BLaER1 treated with 17β-estradiol and CSF1 and Interleukin-3, amounts not matched to agents 10 nM and 100 nM (cell line): ENCODE data around the gene FYN.

Experiments
- H3K27ac ChIP-seq, 11 experiments: shearing (Covaris generic); formaldehyde crosslinking; 2 replicates each; pipeline ENCODE4 v1.8.1; 2022
- H3K27me3 ChIP-seq, 11 experiments: shearing (Covaris generic); formaldehyde crosslinking; 2 replicates each; pipeline ENCODE4 v1.8.1; 2022
- H3K36me3 ChIP-seq, 11 experiments: shearing (Covaris generic); formaldehyde crosslinking; 2 replicates each; pipeline ENCODE4 v1.8.1; 2022
- H3K4me1 ChIP-seq, 10 experiments: shearing (Covaris generic); formaldehyde crosslinking; 2 replicates each; pipeline ENCODE4 v1.8.1; 2022
- H3K4me2 ChIP-seq, 11 experiments: shearing (Covaris generic); formaldehyde crosslinking; 2 replicates each; pipeline ENCODE4 v1.8.1; 2022
- H3K4me3 ChIP-seq, 10 experiments: shearing (Covaris generic); formaldehyde crosslinking; 2 replicates each; pipeline ENCODE4 v1.8.1; 2022
- H3K9ac ChIP-seq, 11 experiments: shearing (Covaris generic); formaldehyde crosslinking; 2 replicates each; pipeline ENCODE4 v1.8.1; 2022
- H3K9me3 ChIP-seq, 11 experiments: shearing (Covaris generic); formaldehyde crosslinking; replicated peaks in 1 of 11; 2 replicates each; pipeline ENCODE4 v1.8.1; 2022
- H4K20me1 ChIP-seq, 11 experiments: shearing (Covaris generic); formaldehyde crosslinking; 2 replicates each; pipeline ENCODE4 v1.8.1; 2022
- Cebpa-rat ChIP-seq, 11 experiments: shearing (Covaris generic); IDR thresholded peaks; 2 replicates each; pipeline ENCODE4 v1.8.1; 2022

Gene FYN

DNA sequence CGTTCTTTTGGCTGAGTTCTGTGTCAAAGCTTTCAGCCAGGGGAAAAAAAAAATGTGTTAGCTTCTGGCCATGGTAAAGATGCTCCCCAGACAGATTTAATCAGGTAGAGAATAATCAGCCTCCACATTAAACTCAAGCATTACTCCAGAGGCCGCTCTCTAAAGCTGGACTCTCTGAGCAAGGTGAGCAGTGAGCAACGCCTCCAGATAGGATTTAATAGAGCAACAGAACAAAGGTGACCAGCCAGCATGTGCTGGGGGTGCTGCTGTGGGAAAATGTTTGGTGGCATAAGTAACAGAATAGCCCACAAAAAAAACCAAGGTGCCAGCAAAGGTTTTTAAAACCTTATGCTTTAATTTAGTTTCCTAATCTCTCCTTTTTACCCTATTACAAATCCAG lies 164.1 kb downstream of the FYN start:
- Histone ChIP-seq H3K36me3 (peaks cover 51 to 84% (median 71%) of the 10 kb centered on the region in 11 experiments), H3K9ac (no peak overlapping the region), H3K27me3 (no peaks in the 10 kb centered on the region), H3K4me2 (no peak overlapping the region), H3K9me3 (no peaks in the 10 kb centered on the region), H3K4me3 (no peak overlapping the region), H4K20me1 (no peaks in the 10 kb centered on the region), H3K4me1 (peaks cover 0 to 6% (median 3%) of the 10 kb centered on the region in 10 experiments; a peak in 5 of 20 replicates), H3K27ac (no peak overlapping the region)
- TF ChIP-seq Cebpa-rat (IDR thresholded peaks at IDR 0.05): no peak

DNA sequence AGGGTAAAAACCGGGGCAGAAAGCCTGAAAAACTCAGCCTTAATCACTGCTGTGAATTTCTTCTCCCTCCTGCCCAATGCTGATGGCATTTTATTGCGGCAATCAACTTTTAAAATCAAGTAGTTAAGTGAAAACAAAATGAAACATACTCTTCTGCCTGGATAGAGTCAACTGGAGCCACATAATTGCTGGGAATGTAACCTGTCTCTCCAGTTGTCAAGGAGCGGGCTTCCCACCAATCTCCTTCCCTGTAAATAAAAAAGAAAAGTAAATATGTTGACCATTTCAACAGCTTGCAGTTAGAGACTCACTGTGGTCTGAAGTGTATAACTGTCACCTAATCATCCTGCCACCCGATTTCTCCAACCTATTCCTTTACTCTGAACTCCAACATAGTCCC lies 165.5 kb downstream of the FYN start:
- H3K36me3 ChIP-seq: peaks cover 51 to 84% (median 71%) of the 10 kb centered on the region in 11 experiments
- H3K27ac ChIP-seq: no peak overlapping the region
- H3K4me2 ChIP-seq: no peak overlapping the region
- H4K20me1 ChIP-seq: no peaks in the 10 kb centered on the region
- H3K4me1 ChIP-seq: peaks cover 0 to 6% (median 3%) of the 10 kb centered on the region in 10 experiments; a peak in 5 of 20 replicates
- no peaks in the 10 kb centered on the region for H3K27me3 ChIP-seq
- no peaks in the 10 kb centered on the region for H3K9me3 ChIP-seq
- TF ChIP-seq Cebpa-rat (IDR thresholded peaks at IDR 0.05): no peak
- H3K9ac ChIP-seq: 0 out of 22 replicates have a peak overlapping the region, but pooled peaks of 1 of the 11 experiments have one; percentile 11
- H3K4me3 ChIP-seq: no peak overlapping the region

DNA sequence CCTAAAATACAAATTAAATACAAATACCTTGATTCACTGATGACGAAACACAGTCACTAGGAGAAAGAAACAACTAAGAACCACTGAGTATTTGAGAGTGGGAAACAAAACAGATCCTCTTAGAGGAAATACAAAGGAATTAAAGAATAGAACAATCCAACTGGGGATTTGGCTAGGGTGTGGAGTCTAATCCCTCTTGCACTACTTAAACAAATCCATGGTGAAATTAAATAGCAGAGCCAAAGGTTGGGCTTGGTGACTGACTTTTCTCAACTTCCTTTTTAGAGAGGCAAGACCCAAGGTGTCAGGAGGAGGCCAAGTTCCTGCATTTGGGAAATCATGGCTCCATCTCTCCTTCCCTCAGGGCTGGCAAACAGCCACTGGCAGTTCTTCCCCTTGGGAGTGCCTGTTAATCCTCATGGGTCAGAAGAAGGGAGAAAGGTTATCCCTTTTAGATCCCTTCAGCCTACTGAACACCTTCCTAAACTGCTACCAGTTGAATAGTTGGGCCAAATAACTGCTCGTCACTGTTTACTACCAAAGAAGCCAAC lies 166.3 kb downstream of the FYN start:
- H3K9ac ChIP-seq: no peak overlapping the region
- TF ChIP-seq Cebpa-rat (IDR thresholded peaks at IDR 0.05): no peak
- H3K4me1 ChIP-seq: peaks cover 0 to 6% (median 3%) of the 10 kb centered on the region in 10 experiments; a peak in 5 of 20 replicates
- no peak overlapping the region for H3K4me3 ChIP-seq
- H3K27me3 ChIP-seq: no peaks in the 10 kb centered on the region
- H4K20me1 ChIP-seq: no peaks in the 10 kb centered on the region
- no peak overlapping the region for H3K27ac ChIP-seq
- H3K36me3 ChIP-seq: peaks cover 51 to 84% (median 70%) of the 10 kb centered on the region in 11 experiments
- no peaks in the 10 kb centered on the region for H3K9me3 ChIP-seq
- no peak overlapping the region for H3K4me2 ChIP-seq

DNA sequence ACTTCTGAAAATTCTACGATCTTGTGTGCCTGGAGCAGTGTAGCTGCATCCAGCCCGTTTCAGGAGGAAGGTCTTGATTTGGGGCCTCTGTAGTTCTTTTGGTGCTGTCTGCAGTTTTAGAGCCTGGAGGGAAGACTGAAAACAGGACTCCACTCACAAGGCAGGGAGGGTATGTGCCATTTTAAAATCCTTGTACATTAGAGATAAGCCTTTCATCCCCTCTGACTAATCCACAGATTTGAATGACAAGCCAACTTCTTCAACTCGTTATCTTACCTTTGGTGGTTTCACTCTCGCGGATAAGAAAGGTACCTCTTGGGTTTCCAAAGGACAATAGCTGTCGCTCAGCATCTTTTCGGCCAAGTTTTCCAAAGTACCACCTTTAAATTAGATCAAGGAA lies 169.5 kb downstream of the FYN start:
- Histone ChIP-seq H3K9me3 (no peaks in the 10 kb centered on the region), H3K4me2 (no peak overlapping the region), H3K27ac (no peak overlapping the region), H3K9ac (no peak overlapping the region), H3K36me3 (peaks cover 71 to 100% (median 91%) of the 10 kb centered on the region in 11 experiments), H3K4me1 (peaks cover 0 to 6% (median 0%) of the 10 kb centered on the region in 10 experiments; a peak in 3 of 20 replicates), H3K27me3 (no peaks in the 10 kb centered on the region), H4K20me1 (no peaks in the 10 kb centered on the region), H3K4me3 (no peak overlapping the region)
- no peak for TF ChIP-seq Cebpa-rat (IDR thresholded peaks at IDR 0.05)

DNA sequence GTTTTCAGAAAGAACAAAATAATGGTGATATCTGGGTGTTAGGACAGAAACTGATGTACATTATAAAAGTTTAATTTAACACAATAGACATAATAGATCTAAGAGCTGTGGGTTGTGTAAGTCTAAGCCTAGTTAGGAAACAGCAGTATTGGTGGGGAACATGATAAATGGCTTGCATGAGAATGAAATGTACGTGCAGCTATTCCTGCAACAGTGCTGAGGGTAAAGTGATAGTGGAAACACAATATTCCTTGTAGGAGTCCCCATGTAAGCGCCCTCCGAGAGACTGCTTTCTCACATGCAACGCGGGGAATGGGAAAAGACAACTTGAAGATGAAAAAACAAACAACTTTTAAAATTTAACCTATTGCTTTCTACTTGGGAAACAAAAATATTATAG lies 171.0 kb downstream of the FYN start:
- Histone ChIP-seq H3K9ac (no peak overlapping the region), H3K27me3 (no peaks in the 10 kb centered on the region), H3K27ac (no peak overlapping the region), H3K4me1 (peaks cover 0 to 6% (median 0%) of the 10 kb centered on the region in 10 experiments; a peak in 3 of 20 replicates), H3K9me3 (no peaks in the 10 kb centered on the region), H3K4me3 (no peak overlapping the region), H3K36me3 (peaks cover 66 to 100% (median 90%) of the 10 kb centered on the region in 11 experiments), H3K4me2 (no peak overlapping the region), H4K20me1 (no peaks in the 10 kb centered on the region)
- TF ChIP-seq Cebpa-rat (IDR thresholded peaks at IDR 0.05): no peak

DNA sequence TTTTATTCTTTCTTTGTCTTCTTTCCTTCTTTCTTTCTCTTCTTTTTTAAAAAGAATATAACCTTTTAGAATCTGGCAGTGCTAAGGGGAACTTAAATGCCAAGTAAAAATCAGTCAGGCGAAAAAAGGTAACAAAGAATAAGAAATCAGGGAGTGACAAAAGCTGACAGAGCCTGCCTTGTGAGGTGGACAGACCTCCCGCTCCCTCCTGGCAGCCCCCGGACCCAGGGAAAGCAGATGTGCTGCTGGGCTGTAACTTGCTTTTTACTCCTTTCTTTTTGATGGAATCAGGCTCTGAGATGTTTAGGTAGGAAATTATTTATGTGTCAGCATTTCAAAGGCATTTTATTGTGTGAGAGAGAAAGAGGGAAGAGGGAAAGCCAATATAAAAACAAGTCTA lies 172.1 kb downstream of the FYN start:
- no peaks in the 10 kb centered on the region for H3K9me3 ChIP-seq
- H3K27ac ChIP-seq: no peak overlapping the region
- no peak overlapping the region for H3K4me3 ChIP-seq
- peaks cover 74 to 100% (median 92%) of the 10 kb centered on the region in 11 experiments for H3K36me3 ChIP-seq
- no peak for TF ChIP-seq Cebpa-rat (IDR thresholded peaks at IDR 0.05)
- no peaks in the 10 kb centered on the region for H3K27me3 ChIP-seq
- peaks cover 0 to 6% (median 0%) of the 10 kb centered on the region in 10 experiments; a peak in 3 of 20 replicates for H3K4me1 ChIP-seq
- H3K9ac ChIP-seq: no peak overlapping the region
- no peak overlapping the region for H3K4me2 ChIP-seq
- H4K20me1 ChIP-seq: no peaks in the 10 kb centered on the region

DNA sequence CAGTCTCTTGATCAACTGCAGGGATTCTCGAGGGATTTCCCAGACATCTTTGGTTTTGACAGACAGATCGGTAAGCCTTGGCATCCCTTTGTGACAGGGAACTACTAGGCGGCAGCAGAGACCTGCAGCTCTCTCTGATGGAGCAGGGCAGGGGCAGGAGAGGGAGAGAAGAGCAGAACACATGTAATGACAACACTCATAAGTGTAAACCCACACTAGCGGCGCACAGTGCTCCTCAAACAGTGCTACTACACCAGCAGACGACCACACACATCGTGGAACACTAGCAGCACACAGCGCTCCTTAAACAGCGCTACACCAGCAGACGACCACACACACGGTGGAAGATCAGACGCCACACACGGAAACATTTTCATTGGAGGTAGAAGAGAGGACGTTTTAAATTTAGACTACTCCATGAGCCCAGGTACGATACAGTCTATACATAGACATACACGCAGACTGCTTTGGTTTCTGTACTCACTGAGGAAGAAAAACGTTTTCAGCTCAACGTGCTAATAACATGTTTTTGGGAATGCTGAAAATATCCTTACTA lies 173.0 kb downstream of the FYN start:
- Histone ChIP-seq H3K4me1 (peaks cover 0 to 6% (median 0%) of the 10 kb centered on the region in 10 experiments; a peak in 3 of 20 replicates), H3K9ac (no peak overlapping the region), H3K9me3 (no peaks in the 10 kb centered on the region), H3K36me3 (peaks cover 70 to 100% (median 92%) of the 10 kb centered on the region in 11 experiments), H3K27me3 (no peaks in the 10 kb centered on the region), H3K27ac (no peak overlapping the region), H3K4me3 (no peak overlapping the region), H3K4me2 (no peak overlapping the region), H4K20me1 (no peaks in the 10 kb centered on the region)
- TF ChIP-seq Cebpa-rat (IDR thresholded peaks at IDR 0.05): no peak

DNA sequence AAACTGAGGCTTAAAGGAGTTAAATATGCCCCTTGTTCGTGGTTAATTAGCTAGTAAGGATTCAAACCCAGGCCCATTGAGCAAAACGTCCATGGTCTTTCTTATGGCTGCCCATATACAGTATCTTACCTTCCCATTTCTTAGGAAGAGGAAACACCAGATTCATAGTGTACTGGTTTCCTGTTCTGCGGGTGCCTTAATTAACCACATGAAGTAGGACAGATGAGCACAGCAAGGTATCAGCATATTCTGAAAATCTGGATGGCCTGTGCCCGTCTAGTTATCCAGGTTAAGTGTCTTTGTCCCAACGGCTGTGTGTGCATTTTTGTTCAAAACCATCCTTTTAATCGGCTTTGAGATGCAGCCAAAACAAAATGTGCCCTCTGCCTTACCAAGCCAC lies 174.1 kb downstream of the FYN start:
- peaks cover 72 to 100% (median 92%) of the 10 kb centered on the region in 11 experiments for H3K36me3 ChIP-seq
- H3K4me3 ChIP-seq: no peak overlapping the region
- no peak for TF ChIP-seq Cebpa-rat (IDR thresholded peaks at IDR 0.05)

DNA sequence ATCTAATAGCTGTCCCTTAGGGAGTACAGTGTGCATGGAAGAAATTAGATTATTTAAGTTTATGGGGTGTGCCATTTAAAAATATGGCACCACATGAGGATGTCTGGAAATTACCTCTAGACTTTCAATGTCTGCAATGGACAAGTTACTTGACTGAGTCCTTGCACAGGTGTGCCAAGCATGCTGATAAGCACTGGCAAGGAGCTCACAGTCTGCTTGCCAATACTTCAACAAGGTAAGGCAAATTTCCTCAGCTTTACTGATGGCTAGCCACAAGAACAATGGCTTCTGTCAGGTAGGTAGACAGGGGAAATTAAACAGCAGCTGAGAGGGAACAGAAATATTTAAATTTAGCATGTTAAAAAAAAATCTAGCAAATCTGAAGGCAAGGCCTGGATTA lies 176.4 kb downstream of the FYN start:
- Histone ChIP-seq H3K9me3 (no peaks in the 10 kb centered on the region), H3K4me1 (peaks cover 5 to 31% (median 22%) of the 10 kb centered on the region in 10 experiments; a peak in 17 of 20 replicates), H4K20me1 (peaks cover 0 to 13% (median 4%) of the 10 kb centered on the region in 11 experiments; a peak in 6 of 22 replicates), H3K4me2 (no peak overlapping the region), H3K4me3 (no peak overlapping the region), H3K27me3 (no peaks in the 10 kb centered on the region), H3K36me3 (peaks cover 73 to 100% (median 87%) of the 10 kb centered on the region in 11 experiments), H3K27ac (no peak overlapping the region), H3K9ac (no peak overlapping the region)
- no peak for TF ChIP-seq Cebpa-rat (IDR thresholded peaks at IDR 0.05)

More for the DNA sequence above, 174.1 kb downstream of the FYN start:
- Histone ChIP-seq H4K20me1 (no peaks in the 10 kb centered on the region), H3K4me2 (no peak overlapping the region), H3K4me1 (peaks cover 0 to 8% (median 0%) of the 10 kb centered on the region in 10 experiments; a peak in 3 of 20 replicates), H3K9me3 (no peaks in the 10 kb centered on the region), H3K9ac (no peak overlapping the region), H3K27ac (no peak overlapping the region), H3K27me3 (no peaks in the 10 kb centered on the region)
